Fibroblast of skin of back (primary cell): ENCODE data around the gene ECT2.
"Not testable (repeated sequence)": the region's sequence is repeated elsewhere in the genome, so short reads cannot be mapped to it uniquely, and the experiment has no call there.

Source experiments
- DNase-seq: peaks from one replicate; pipeline ENCODE4 v3.0.0-alpha.2; 2013

ECT2 gene

DNA sequence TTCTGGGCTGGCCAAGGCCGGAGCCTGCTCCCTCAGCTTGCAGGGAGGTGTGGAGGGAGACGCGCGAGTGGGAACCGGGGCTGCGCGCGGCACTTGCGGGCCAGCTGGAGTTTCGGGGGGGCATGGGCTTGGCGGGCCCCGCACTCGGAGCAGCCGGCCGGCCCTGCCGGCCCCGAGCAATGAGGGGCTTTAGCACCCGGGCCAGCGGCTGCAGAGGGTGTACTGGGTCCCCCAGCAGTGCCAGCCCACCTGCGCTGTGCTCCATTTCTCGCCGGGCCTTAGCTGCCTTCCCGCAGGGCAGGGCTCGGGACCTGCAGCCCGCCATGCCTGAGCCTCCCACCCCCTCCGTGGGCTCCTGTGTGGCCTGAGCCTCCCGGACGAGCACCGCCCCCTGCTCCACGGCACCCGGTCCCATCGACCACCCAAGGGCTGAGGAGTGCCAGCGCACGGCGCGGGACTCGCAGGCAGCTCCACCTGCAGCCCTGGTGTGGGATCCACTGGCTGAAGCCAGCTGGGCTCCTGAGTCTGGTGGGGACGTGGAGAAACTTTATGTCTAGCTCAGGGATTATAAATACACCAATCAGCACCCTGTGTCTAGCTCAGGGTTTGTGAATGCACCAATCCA, 116.3 kb downstream of the ECT2 start:
- not testable (repeated sequence) for DNase-seq

DNA sequence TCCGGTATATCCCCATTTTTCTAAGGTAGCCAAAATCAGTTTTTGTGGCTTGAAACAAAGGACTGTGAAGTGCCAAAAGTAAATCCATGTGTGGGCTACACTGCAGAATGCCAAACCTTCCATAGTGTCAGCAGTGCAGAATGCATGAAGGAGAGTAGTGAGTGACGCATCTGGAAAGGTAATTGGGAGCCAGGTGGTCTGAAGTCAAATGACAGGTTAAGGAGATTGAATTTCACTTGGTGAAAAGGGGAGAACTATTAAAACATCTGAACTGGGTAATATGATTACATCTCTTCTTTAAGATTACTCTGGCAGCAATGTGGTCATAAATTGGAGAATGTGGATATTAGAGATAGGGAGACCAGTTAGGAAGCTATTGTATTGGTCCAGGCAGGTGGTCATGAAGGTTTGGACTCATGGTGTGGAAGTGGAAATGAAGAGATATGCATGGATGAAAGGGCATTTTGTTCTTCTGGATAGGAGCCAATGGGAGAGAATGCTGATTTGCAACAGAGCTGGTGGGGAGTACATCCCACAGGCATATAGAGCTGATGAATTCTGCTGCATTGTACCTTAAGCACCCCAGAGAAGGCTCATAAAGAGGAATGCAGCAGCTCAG, 118.2 kb downstream of the ECT2 start:
- no peak for DNase-seq

DNA sequence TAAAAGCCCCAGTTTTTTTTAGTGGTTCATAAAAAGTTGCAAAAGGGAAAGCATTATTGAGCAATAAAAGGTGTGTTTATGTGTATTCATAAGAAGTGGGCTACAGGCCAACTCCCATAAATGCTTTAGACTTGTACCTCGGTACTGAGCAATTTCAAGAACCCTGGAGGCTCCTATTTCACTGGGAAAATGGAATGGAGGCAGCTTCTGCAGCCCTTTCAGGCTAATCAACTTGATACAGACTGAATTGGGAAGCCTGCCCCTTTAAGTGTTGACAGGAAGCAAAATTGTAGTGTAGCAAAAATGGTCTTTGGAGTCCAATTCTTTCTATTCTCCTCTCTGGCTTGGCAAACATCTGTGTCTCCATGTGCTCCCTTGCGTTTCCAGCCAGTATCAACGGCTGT, 118.8 kb downstream of the ECT2 start:
- DNase-seq = no peak

GRCh38 chr3:172869784-172870518, 119.4 kb downstream of the ECT2 start:
- no peak for DNase-seq
